WI38 (cell line): ENCODE results near the gene PASD1.

Experiments used
- H3K4me3 ChIP-seq: 2 replicates; pipeline ENCODE4 v1.5.1; 2011; ENCODE audit warnings: low read depth, mild to moderate bottlenecking, control low read depth, low read length
- CTCF ChIP-seq: IDR thresholded peaks from 2 replicates; pipeline ENCODE4 v1.5.1; 2012; ENCODE audit warnings: low read depth, mild to moderate bottlenecking, control low read depth, low read length

PASD1 gene, protein sequence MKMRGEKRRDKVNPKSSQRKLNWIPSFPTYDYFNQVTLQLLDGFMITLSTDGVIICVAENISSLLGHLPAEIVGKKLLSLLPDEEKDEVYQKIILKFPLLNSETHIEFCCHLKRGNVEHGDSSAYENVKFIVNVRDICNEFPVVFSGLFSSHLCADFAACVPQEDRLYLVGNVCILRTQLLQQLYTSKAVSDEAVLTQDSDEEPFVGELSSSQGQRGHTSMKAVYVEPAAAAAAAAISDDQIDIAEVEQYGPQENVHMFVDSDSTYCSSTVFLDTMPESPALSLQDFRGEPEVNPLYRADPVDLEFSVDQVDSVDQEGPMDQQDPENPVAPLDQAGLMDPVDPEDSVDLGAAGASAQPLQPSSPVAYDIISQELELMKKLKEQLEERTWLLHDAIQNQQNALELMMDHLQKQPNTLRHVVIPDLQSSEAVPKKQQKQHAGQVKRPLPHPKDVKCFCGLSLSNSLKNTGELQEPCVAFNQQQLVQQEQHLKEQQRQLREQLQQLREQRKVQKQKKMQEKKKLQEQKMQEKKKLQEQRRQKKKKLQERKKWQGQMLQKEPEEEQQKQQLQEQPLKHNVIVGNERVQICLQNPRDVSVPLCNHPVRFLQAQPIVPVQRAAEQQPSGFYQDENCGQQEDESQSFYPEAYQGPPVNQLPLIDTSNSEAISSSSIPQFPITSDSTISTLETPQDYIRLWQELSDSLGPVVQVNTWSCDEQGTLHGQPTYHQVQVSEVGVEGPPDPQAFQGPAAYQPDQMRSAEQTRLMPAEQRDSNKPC

GRCh38 chrX:151563449-151563848 is at the start of gene PASD1:
Gene PASD1 (plus strand): TSS chrX:151563675. CDS start chrX:151601554, 37,879 bp downstream.
- H3K4me3 ChIP-seq: no peak within 1 kb of the TSS
- TF ChIP-seq CTCF: no peak

DNA sequence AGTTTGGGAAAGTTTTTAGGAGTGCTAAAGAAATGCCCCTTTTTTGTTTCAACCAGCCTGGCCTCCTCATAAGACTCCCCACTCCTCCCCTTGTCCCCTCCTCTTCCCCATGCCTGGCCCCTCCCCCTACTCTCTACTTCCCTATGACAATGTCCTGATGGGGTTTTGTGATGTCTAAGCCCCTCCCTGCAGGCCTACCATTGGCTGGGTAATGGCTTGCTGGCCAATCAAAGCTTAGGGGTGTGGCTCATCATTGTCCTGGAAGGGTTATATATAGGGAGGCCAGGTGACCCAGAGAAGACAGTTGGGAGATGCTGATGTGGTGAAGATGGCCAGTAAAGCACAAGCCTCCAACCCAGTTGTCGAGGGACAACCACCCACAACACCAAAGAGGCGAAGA is 48.2 kb upstream of the PASD1 start:
- no peak overlapping the region for H3K4me3 ChIP-seq
- no peak for TF ChIP-seq CTCF

DNA sequence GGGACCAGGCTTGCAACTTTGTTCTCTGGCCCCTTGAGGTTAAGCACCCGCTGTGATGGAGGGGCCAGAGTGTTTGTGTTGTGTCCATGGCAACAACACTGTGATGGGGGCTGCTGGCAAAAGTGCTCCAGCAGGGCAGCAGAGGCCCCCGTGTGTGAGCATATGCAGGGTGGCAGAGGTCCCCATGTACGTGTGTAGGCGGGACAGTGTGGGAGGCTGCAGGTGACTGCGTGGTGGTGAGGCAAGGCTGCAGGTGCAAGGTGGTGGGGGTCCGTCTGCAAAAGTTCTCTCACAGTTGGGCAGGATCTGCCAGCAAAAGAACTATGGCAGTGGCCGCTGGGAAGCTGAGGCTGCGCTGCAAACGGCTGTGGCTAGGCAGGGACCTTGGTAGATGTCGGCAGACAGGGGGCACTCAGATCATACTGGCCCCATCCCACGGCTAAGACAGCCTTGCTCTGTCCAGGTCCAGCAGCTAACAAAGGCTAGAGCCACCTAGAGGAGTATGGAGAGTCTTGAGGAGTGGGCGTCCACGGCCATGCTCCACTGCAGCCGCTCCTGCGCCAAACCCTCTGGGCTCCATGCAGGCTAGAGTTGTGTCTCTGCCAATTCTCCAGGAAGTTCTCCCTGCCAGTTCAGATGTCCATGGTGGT is 46.8 kb upstream of the PASD1 start:
- TF ChIP-seq CTCF: no peak
- H3K4me3 ChIP-seq: no peak overlapping the region

DNA sequence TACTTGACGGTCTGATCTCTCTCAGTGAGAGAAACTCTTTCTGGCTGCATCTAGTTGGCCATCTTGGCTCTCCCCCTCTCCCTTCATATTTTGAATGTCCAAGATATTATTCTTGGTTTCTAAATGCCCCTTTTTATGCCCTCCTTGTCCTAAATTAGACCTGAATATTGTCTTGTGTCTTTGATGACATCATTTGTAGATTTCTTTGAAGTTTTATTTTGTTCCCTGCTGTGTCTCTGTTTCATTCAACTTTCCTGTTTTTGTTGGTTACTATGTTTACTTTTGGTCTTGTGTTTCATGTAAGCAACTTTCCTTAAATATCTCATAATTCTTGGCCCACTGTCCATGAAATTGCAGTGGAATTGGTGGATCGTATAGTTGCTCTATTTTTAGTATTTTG is 46.1 kb upstream of the PASD1 start:
- no peak overlapping the region for H3K4me3 ChIP-seq
- TF ChIP-seq CTCF: no peak

DNA sequence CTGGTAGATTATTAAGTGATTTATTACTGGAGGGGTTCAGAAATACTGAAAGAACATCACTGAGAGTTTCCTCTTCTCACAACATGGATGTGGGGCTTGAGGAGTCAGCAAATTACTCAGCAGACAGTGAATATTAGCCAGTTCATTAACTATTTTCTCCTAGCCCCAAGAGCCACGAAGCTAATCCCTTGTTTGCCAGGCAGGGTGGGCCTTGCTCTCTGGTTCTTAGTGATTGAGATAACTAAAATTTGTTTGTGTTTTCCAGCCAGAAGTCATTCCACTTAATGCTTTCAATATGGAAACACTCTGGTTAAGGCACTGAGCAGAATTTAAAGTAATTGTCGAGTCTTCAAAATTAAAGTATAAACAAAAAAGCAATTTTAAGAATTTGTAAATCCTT is 40.1 kb upstream of the PASD1 start:
- no peak overlapping the region for H3K4me3 ChIP-seq
- no peak for TF ChIP-seq CTCF

- no peak for TF ChIP-seq CTCF
- H3K4me3 ChIP-seq: no peak overlapping the region
Measured at GRCh38 chrX:151536571-151536970, 26.9 kb upstream of the PASD1 start.
